CD4-positive, alpha-beta T cell treated with Interleukin-21 for 1 hour (primary cell): ENCODE results near the gene AIRE.
"Not testable (repeated sequence)": the region's sequence is repeated elsewhere in the genome, so short reads cannot be mapped to it uniquely, and the experiment has no call there.

Experiments
- DNase-seq: peaks from one replicate; pipeline ENCODE4 v3.0.0-alpha.2; 2020

The AIRE gene

DNA sequence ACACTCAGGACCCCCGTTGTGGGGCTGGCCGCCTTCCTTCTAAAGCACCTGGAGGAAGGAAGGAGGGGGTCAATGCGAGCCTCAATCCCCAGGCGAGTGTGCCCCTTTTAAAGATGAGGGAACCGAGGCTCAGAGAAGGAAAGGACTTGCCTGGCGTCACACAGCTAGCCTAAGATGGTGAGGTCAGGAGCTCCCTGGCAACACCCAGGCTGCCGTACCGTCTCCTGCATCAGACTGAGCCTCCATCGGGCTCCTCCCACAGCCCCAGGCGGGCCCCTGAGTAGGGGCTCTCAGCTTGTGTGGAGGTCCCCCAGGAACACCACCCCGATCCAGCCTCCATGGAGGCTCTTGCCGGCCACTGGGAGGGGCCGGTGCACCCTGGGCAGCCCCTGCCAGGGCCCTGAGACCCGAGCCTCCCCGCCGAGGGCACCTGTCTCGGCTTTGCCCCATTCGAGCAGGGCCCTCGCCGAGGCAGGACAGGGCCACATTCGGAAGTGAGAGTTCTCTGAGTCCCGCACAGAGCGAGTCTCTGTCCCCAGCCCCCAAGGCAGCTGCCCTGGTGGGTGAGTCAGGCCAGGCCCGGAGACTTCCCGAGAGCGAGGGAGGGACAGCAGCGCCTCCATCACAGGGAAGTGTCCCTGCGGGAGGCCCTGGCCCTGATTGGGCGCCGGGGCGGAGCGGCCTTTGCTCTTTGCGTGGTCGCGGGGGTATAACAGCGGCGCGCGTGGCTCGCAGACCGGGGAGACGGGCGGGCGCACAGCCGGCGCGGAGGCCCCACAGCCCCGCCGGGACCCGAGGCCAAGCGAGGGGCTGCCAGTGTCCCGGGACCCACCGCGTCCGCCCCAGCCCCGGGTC lies at the start of gene AIRE:
TSS of gene AIRE (plus strand) at position 739 of the 855 bp plus-strand sequence. CDS start 131 bp downstream, outside the sequence.
- no peak for DNase-seq

- not testable (repeated sequence) for DNase-seq
Measured at GRCh38 chr21:44240353-44240752, 45.3 kb upstream of the AIRE start.

- DNase-seq, result not testable (repeated sequence)
Measured at GRCh38 chr21:44240842-44241241, 44.8 kb upstream of the AIRE start, which contains the start of gene ICOSLG. Gene ICOSLG, minus strand, starts transcription at chr21:44240943. Its CDS starts 126 bp downstream, at chr21:44240817.

DNA sequence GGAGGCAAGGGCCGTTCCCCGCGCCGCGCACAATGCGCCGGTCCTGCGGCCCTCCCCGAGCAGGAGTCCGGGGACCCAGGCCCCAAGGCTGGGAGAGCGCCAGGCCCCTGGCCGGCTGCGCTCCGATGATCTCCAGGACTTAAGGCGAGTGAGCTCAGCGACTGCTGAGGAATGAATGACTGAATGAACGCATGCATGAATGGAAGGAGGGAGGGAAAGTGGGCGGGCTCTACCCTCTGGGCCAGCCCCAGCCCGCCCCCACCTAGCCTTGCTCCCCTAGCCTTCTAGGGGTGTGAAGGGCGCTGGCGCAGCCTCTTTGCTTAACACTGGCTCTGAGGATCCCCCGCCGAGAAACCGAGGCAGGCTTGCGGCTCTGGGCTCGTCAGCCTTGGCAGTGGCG lies 44.4 kb upstream of the AIRE start:
- DNase-seq, result not testable (repeated sequence)

DNA sequence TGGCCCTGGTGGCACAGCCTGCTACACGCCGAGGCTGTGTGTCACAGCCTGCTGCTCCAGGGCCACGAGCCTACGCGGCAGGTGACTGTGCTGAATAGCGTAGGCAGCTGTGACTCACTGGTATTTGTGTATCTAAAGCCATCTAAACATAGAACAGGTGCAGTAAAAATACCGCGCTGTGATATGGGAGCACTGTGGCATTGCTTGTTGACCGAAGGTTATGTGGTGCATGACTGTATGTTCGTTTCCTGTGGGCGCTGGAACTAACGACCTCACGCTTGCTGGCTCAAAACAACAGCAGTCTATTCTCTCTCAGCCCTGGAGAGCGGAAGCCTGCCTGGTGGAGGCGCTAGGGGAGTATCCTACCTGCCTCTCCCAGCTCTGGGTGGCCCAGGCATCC lies 41.7 kb upstream of the AIRE start:
- DNase-seq, result not testable (repeated sequence)

GRCh38 chr21:44247904-44248303 lies 37.8 kb upstream of the AIRE start:
- not testable (repeated sequence) for DNase-seq

DNA sequence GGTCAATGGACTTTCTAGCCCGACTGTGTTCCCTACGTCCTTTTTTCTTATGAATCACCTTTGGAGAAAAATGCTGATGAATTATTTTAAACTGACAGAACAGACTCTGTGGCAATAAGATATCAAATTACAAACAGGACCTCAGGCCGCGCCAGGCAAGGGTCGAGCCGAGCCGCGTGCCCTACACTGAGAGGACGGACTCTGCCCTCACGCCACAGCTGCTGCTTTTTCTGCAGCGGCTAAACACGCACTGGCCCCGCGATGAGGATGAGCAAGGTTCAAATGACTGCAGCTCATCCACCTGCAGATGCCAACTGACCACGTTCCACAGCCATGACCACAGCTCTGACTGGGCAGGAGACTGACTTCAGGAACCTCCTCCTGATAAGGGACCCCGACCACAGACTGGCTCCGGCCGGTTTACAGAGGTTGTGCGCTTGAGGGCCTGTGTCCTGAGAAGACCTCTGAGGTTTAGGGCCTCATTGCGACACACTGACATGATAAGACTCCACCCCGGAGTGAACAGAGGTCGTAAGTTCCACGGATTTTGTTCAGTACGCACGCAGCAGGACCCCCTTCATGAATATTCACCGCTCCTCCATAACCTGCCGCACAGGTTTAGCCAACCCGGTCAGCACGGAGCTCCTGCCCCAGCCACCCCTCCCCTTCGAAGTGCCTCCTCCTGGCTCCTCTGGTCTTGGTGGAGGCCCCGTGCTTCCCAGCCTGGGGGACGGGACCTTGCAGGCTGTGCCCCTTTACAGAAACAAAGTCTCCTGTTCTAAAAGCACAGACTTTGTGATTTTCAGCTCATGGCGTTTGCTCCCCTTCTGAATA lies 36.3 kb upstream of the AIRE start:
- DNase-seq, result not testable (repeated sequence)

DNA sequence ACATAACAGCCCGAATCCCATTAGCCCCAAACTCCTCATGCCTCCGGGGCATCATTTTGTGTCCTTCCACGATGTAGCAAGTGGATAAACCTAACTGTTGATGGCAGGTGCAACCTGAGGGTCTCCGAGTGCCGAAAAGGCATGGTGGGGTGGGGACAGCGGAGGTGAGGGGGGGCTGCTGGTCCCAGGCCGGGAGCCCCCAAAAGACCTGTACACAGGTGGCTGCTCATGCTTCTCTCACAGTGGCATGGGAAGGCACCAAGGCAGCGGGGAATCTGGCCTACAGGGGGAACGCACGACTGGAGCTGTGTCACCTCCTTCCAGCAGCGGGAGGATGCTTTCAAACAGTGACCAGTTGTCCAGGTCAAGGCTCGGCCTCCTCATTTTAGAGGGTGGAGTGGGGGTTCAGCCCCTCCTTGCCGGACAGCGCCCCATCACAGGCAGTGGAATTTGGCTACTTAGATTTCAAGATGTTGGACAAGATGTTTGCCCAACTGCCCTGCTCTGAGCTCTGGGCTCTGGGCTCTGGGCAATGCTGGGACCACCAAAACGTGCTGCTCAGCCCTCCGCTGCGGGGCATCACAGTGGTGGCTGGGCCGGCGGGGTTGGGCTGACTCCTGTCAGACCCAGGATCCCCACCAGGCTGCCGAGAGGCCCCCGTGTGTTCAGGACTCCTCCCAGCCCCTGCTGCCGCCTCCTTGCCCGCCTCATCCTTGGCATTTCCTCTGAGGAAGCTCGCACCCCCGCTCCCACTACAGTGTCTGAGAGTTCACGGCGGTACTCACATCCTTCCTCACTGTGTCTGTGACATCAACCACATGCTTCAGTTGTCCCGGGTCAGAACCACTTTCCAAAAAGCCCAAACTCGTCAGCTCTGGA lies 31.6 kb upstream of the AIRE start:
- no peak for DNase-seq

GRCh38 chr21:44255511-44255981 lies 30.1 kb upstream of the AIRE start:
- no peak for DNase-seq

- no peak for DNase-seq
Measured at GRCh38 chr21:44258056-44258725, 27.5 kb upstream of the AIRE start.

DNA sequence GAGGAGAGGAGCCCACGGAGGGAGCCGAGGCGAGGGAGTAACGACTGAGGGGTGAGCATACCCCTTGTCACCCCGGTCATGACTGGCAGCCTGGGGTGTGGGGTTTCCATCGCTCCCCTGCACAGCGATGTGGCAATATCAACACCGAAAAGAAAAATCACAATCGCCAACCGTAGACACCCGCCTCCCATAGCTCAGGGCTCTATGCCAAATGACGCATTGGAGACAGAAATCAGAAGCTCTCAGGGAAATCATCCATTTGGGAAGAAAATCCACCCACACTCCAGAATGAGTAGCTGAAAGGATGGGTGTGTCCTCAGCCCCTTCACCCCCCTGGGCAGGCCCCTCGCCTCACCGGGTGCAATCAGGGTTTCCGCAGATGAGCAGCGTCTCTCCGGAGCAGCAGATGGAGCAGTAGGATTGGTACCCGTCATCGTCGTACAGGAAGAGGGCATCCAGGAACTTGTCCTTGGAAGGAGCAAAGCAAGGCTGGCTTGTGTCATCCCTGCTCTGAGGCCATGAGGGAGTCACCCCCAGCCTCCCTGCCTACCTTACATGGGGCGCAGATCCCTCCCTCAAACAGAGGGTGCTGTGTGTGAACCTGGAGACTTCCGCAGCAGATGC lies 26.5 kb upstream of the AIRE start:
- DNase-seq, result no peak

GRCh38 chr21:44260066-44260465 lies 25.6 kb upstream of the AIRE start:
- DNase-seq, result no peak

- no peak for DNase-seq
Measured at GRCh38 chr21:44260791-44261631, 24.7 kb upstream of the AIRE start.

GRCh38 chr21:44261675-44262295 lies 23.9 kb upstream of the AIRE start, which contains the start of gene DNMT3L:
Gene DNMT3L, minus strand, starts transcription at chr21:44261897. Its CDS starts 638 bp downstream, at chr21:44261259.
- DNase-seq, result no peak

DNA sequence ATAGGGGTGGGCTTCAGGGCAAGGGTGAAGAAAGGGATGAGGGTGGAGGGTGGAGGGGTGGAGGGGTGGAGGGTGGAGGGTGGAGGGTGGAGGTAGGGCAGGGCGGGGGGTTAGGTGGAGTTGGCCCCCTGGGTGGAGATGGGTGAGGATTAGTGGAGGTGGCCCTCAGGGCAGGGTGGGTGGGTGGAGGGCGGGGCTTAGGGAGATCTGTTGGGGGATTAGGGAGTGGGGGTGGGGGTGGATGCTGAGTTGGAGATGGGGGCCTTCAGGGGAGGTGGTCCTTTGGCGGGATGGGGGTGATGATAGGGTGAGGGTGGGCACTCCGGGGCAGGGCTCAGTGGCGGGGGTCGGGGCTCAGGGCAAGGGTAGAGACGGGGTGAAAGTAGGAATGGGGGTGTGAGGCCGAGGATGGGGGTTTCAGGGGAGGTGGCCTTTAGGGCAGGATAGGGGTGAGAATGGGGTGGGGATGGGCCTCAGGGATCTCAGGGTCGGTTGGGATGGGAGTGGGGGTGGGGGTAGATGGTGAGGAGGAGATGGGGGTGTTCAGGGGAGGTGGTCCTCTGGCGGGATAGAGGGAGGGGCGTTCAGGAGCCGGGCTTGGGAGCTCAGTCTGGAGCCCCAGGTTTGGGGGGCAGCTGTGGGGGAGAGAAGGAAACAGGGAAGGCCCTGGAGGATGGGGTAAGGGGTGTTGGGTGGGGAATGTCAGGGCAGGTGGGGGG lies 23.2 kb upstream of the AIRE start:
- DNase-seq, result no peak

GRCh38 chr21:44263221-44263760 lies 22.4 kb upstream of the AIRE start:
- no peak for DNase-seq

DNA sequence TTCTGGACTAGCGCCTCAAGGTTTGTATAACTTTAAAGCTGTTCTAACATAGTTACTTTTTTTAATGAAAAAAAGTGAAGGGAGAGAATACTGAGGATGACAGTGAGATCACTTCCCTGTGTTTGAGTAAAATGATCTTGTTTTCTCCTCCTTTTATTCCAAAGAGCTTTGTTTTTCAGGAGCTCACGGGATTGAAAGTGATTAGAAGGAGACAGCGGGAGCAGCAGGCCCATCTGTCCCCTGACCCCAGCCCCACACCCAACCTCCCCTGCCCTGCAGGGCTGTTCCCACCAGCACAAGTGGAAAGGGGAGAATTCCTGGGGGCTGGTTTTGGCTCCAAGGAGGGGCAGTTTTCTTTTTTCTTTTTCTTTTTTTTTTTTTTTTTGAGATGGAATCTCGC lies 21.9 kb upstream of the AIRE start:
- DNase-seq, result no peak

DNA sequence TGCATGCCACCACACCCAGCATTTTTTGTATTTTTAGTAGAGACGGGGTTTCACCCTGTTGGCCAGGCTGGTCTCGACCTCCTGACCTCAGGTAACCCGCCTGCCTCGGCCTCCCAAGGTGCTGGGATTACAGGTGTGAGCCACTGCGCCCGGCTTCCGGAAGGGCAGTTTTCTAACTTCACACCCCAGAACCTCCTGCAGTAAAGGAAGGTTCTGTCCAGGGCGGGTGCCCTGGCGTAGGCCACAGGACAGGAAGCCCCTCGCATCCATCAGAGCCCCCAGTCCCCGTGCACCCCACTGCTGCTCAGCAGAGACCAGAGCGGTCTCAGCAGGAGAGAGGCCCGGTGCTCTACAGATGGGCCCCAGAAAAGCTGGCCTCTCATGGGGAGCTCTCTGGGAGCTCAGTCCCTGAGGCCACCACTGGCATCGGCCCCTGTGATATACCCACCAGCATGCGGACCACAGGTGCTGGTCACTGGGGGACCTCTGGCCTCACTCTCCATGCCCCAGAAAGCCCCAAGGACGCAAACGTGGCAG lies 19.9 kb upstream of the AIRE start:
- no peak for DNase-seq
